OCI-LY3 (cell line): ENCODE measurements around the gene TFAP2B.

ENCODE experiments used
- CTCF ChIP-seq: fragments of 200-600, 300-600 bp; sonication (generic); IDR thresholded peaks from 2 replicates; pipeline ENCODE4 v1.5.1; 2014; ENCODE audit warnings: antibody characterized with exemption, low read length, low read depth
- EZH2phosphoT487 ChIP-seq: fragments of 200-600 bp; shearing (Covaris generic); IDR thresholded peaks from 2 replicates; pipeline ENCODE4 v1.6.1; 2018; ENCODE audit warnings: antibody characterized with exemption, mixed run types, low read depth

GRCh38 chr6:50818020-50818419 lies 651 bp upstream of the TFAP2B start:
- no peak for TF ChIP-seq CTCF
- TF ChIP-seq EZH2phosphoT487 = no peak
